SK-N-SH (cell line): ENCODE measurements around the gene RASL10A. TPM values are rescaled to one million over a fixed set of nuclear protein-coding genes. Genes with fewer than 3 reads are reported as not detected.

Experiments
- CTCF ChIA-PET: fragments of 300-600, 350-600 bp; formaldehyde crosslinking; extraction: SDS; loops from one replicate; lab custom pipeline; 2021; lab: Yijun Ruan, JAX
- POLR2A ChIA-PET: fragments of 350-600 bp; sonication (Branson Sonifier 250); formaldehyde crosslinking; extraction: SDS; loops from one replicate; lab custom pipeline; 2020; ENCODE audit warnings: antibody characterized with exemption, inconsistent platforms; lab: Yijun Ruan, JAX
- DNase-seq: peaks from one replicate; pipeline ENCODE4 v3.0.0; 2012
- H2AFZ ChIP-seq: fragments of 200-600 bp; sonication (generic); 2 replicates; pipeline ENCODE4 v1.8.1; 2016; ENCODE audit warnings: antibody characterized with exemption, mild to moderate bottlenecking, low read depth
- H3F3A ChIP-seq: fragments of 200-600 bp; sonication (generic); replicated peaks from 2 replicates; pipeline ENCODE3; 2016; ENCODE audit warnings: antibody characterized with exemption, mild to moderate bottlenecking; ENCODE audit not compliant: insufficient read depth
- H3K27ac ChIP-seq, 2 experiments: fragments of 200-500 bp in 1 of 2; fragments of 200-600 bp in 1 of 2; sonication (Bioruptor generic) in 1 of 2; sonication (generic), shearing (Covaris generic) in 1 of 2; 2 replicates each; pipeline versions ENCODE4 v1.5.1 to v1.6.1; 2014 to 2016; ENCODE audit warnings: low read depth in 2 of 2, inconsistent platforms in 1 of 2, low read length in 1 of 2, mild to moderate bottlenecking in 1 of 2, mixed read lengths in 1 of 2
- H3K27me3 ChIP-seq: fragments of 200-600 bp; sonication (generic), shearing (Covaris generic); 2 replicates; pipeline ENCODE4 v1.6.1; 2016; ENCODE audit warnings: mixed run types; ENCODE audit not compliant: insufficient read depth
- H3K36me3 ChIP-seq, 2 experiments: fragments of 200-500 bp in 1 of 2; fragments of 200-600 bp in 1 of 2; sonication (Bioruptor generic) in 1 of 2; sonication (generic) in 1 of 2; replicated peaks in 1 of 2; 2 replicates each; pipeline versions ENCODE3 to v1.5.1; 2014 to 2016; ENCODE audit warnings: low read length in 1 of 2, mild to moderate bottlenecking in 1 of 2; ENCODE audit not compliant: insufficient read depth in 2 of 2, control insufficient read depth in 1 of 2
- H3K4me1 ChIP-seq, 2 experiments: fragments of 200-500 bp in 1 of 2; fragments of 200-600 bp in 1 of 2; sonication (Bioruptor generic) in 1 of 2; sonication (generic), shearing (Covaris generic) in 1 of 2; 2 replicates each; pipeline versions ENCODE4 v1.5.1 to v1.6.1; 2014 to 2016; ENCODE audit warnings: low read depth in 1 of 2, low read length in 1 of 2, mixed run types in 1 of 2; ENCODE audit not compliant: insufficient read depth in 2 of 2, control insufficient read depth in 1 of 2
- H3K4me2 ChIP-seq: fragments of 200-600 bp; sonication (generic), shearing (Covaris generic); 2 replicates; pipeline ENCODE4 v1.6.1; 2017; ENCODE audit warnings: mixed run types
- H3K4me3 ChIP-seq, 2 experiments: fragments of 200-500 bp in 1 of 2; fragments of 200-600 bp in 1 of 2; sonication (Bioruptor generic) in 1 of 2; sonication (generic), shearing (Covaris generic) in 1 of 2; 2 replicates each; pipeline versions ENCODE4 v1.5.1 to v1.8.1; 2014 to 2016; ENCODE audit warnings: low read depth in 2 of 2, inconsistent platforms in 1 of 2, low read length in 1 of 2, mild to moderate bottlenecking in 1 of 2, mixed read lengths in 1 of 2, moderate library complexity in 1 of 2
- H3K79me2 ChIP-seq: fragments of 200-600 bp; sonication (generic); 2 replicates; pipeline ENCODE4 v1.8.1; 2017; ENCODE audit warnings: mild to moderate bottlenecking; ENCODE audit not compliant: insufficient read depth
- H3K9ac ChIP-seq: fragments of 200-600 bp; sonication (generic); 2 replicates; pipeline ENCODE4 v1.6.1; 2017; ENCODE audit warnings: mixed run types
- H3K9me2 ChIP-seq: fragments of 200-600 bp; sonication (generic); 2 replicates; pipeline ENCODE4 v1.6.1; 2017; ENCODE audit warnings: mixed run types
- H3K9me3 ChIP-seq: fragments of 200-600 bp; sonication (generic); 2 replicates; pipeline ENCODE4 v1.6.1; 2017; ENCODE audit warnings: mixed run types, mild to moderate bottlenecking, moderate library complexity
- H4K20me1 ChIP-seq: fragments of 200-600 bp; sonication (generic); 2 replicates; pipeline ENCODE4 v1.6.1; 2017; ENCODE audit warnings: mild to moderate bottlenecking, mixed run types; ENCODE audit not compliant: insufficient read depth
- EP300 ChIP-seq, 2 experiments: IDR thresholded peaks; 2 replicates each; pipeline versions ENCODE4 v1.4.0 to v1.6.1; 2012; ENCODE audit warnings: borderline replicate concordance in 1 of 2, low read depth in 1 of 2, low read length in 1 of 2
- EZH2phosphoT487 ChIP-seq: fragments of 200-600 bp; sonication (generic); IDR thresholded peaks from 2 replicates; pipeline ENCODE4 v1.6.1; 2017; ENCODE audit warnings: low read depth, mixed run types, mild to moderate bottlenecking, antibody characterized with exemption, moderate library complexity, borderline replicate concordance
- FOXJ3 ChIP-seq: sonication (generic); formaldehyde crosslinking; IDR thresholded peaks from 2 replicates; pipeline ENCODE4 v1.5.1; 2020; ENCODE audit warnings: mild to moderate bottlenecking, missing genetic modification reagents
- MEF2A ChIP-seq: IDR thresholded peaks from 2 replicates; pipeline ENCODE4 v1.4.0; 2012; ENCODE audit warnings: low read depth, borderline replicate concordance
- NRF1 ChIP-seq: IDR thresholded peaks from 2 replicates; pipeline ENCODE4 v1.6.1; 2012; ENCODE audit warnings: low read depth, mild to moderate bottlenecking, low read length
- RCOR1 ChIP-seq: fragments of 150-350 bp; IDR thresholded peaks from 2 replicates; pipeline ENCODE4 v1.6.1; 2017; ENCODE audit warnings: antibody characterized with exemption, low read length
- REST ChIP-seq: IDR thresholded peaks from 2 replicates; pipeline ENCODE4 v1.6.1; 2012; ENCODE audit warnings: mild to moderate bottlenecking, low read depth, low read length, moderate library complexity
- RXRA ChIP-seq: IDR thresholded peaks from 2 replicates; pipeline ENCODE4 v1.4.0; 2012; ENCODE audit warnings: low read depth, mild to moderate bottlenecking, borderline replicate concordance
- SIN3A ChIP-seq: IDR thresholded peaks from 2 replicates; pipeline ENCODE4 v1.6.1; 2012; ENCODE audit warnings: low read depth, mild to moderate bottlenecking, low read length, moderate library complexity, borderline replicate concordance
- TEAD4 ChIP-seq: IDR thresholded peaks from 2 replicates; pipeline ENCODE4 v1.4.0; 2012; ENCODE audit warnings: mild to moderate bottlenecking, borderline replicate concordance; ENCODE audit not compliant: insufficient read depth
- USF2 ChIP-seq: fragments of 150-350 bp; IDR thresholded peaks from 2 replicates; pipeline ENCODE4 v1.6.1; 2017; ENCODE audit warnings: antibody characterized with exemption, low read length, low read depth, borderline replicate concordance
- YY1 ChIP-seq: IDR thresholded peaks from 2 replicates; pipeline ENCODE4 v1.4.0; 2012; ENCODE audit warnings: low read depth, mild to moderate bottlenecking
- WGBS: methylation state at CpG from one replicate; pipeline ENCODE4 v1.1.6; 2017; ENCODE audit warnings: low lambda C conversion rate; 5-methylcytosine and 5-hydroxymethylcytosine counted together
- polyA plus RNA-seq, 3 experiments: library from polyadenylated mRNA; depleted of rRNA; stranded (reverse); fragments of >200 nt; gene quantifications; 2 replicates each; pipeline ENCODE4 v1.2.3, GENCODE V29; 2012
- TF ChIP-seq, protein P1 (sequence below): fragments of 150-350 bp; IDR thresholded peaks from 2 replicates; pipeline ENCODE4 v1.6.1; 2016; ENCODE audit warnings: mild to moderate bottlenecking, low read depth, low read length

The RASL10A gene
- polyA plus RNA-seq, 1 of the 3 experiments (the other 2 are of a cell fraction): 0.36 TPM

- TF ChIP-seq REST: no peak
- TF ChIP-seq YY1: no peak
- TF ChIP-seq TEAD4: no peak
- TF ChIP-seq RXRA: no peak
- no peak for TF ChIP-seq EP300 (IDR thresholded peaks at IDR 0.05; ENCODE audit: borderline replicate concordance in 1 of 2, low read depth in 1 of 2, low read length in 1 of 2)
- no peak for TF ChIP-seq EZH2phosphoT487
- TF ChIP-seq, protein P1, sequence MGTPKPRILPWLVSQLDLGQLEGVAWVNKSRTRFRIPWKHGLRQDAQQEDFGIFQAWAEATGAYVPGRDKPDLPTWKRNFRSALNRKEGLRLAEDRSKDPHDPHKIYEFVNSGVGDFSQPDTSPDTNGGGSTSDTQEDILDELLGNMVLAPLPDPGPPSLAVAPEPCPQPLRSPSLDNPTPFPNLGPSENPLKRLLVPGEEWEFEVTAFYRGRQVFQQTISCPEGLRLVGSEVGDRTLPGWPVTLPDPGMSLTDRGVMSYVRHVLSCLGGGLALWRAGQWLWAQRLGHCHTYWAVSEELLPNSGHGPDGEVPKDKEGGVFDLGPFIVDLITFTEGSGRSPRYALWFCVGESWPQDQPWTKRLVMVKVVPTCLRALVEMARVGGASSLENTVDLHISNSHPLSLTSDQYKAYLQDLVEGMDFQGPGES: no peak
- TF ChIP-seq RCOR1: no peak
These were observed 35.5 kb upstream of the RASL10A start (continued) for GRCh38 chr22:29351042-29351441.

DNA sequence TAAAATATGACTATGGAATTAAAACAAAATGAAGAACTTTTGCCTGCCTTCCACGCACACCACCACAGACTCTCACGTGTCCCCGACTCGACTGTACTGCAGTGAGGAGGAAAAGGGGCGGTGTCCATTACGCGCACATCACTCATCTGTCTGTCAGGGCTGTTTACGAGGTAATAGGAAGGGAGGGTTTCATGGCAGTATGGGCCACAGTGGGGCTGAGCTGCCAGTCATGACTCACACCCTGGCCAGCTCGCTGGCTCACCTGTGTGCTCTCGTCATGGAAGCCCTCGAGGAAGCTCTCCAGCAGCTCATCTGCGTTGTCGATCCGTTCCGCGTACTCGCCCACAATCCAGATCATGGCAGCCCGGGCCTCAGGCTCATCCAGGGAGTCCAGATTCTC, 33.5 kb upstream of the RASL10A start:
- no peak overlapping the region for H3K4me2 ChIP-seq
- TF ChIP-seq EP300 (IDR thresholded peaks at IDR 0.05; ENCODE audit: borderline replicate concordance in 1 of 2, low read depth in 1 of 2, low read length in 1 of 2) (no peak), USF2 (no peak), RXRA (no peak), NRF1 (no peak), EZH2phosphoT487 (no peak), FOXJ3 (no peak), MEF2A (no peak), REST (no peak), SIN3A (no peak)
- TF ChIP-seq, all 33 proteins: peak for 0
- Histone ChIP-seq H4K20me1 (no peaks in the 10 kb centered on the region), H3K9ac (no peak overlapping the region), H3K27me3 (no peaks in the 10 kb centered on the region), H3K27ac (no peak overlapping the region), H3K79me2 (no peaks in the 10 kb centered on the region), H2AFZ (no peak overlapping the region), H3K36me3 (peaks cover 28 to 74% of the 10 kb centered on the region in 2 experiments), H3K9me2 (no peaks in the 10 kb centered on the region), H3K9me3 (no peaks in the 10 kb centered on the region), H3F3A (peaks cover 18% of the 10 kb centered on the region), H3K4me3 (no peak overlapping the region), H3K4me1 (peaks cover 10 to 26% of the 10 kb centered on the region in 2 experiments; a peak in 3 of 4 replicates)
- ChIA-PET CTCF (interaction anchor here (0.7 to 1.7 kb wide), 2 partner anchors 10 to 103 kb away, joined by 3 to 8 read pairs; no protein-coding TSS in a partner anchor), POLR2A (no interaction called here)
- DNase-seq: no peak
- 97% methylated on average over 18 of the region's 18 CpGs for WGBS
